HepG2 (cell line): ENCODE data around the gene SLC6A9. TPM values are rescaled to one million over a fixed set of nuclear protein-coding genes. Genes with fewer than 3 reads are reported as not detected.

Experiments used
- ATAC-seq: fragments of 200-7000 bp; cut with Tn5 transposase; 3 replicates; pipeline ENCODE4 v1.9.1; 2020; ENCODE audit warnings: mild to moderate bottlenecking, moderate library complexity
- BruUV-seq: library from RNA; stranded (reverse); fragments of 400-500 nt; replicated peaks from 2 replicates; lab custom pipeline; 2021; lab: Mats Ljungman, UMichigan
- CTCF ChIA-PET: fragments of 300-600 bp; formaldehyde crosslinking; extraction: SDS; loops from one replicate; lab custom pipeline; 2021; ENCODE audit warnings: low total read pairs, inconsistent platforms, low intra/inter-chr PET ratio; lab: Yijun Ruan, JAX
- POLR2A ChIA-PET: fragments of 350-600 bp; sonication (Branson Sonifier 250); formaldehyde crosslinking; loops from one replicate; lab custom pipeline; 2020; ENCODE audit warnings: antibody characterized with exemption, inconsistent platforms; lab: Yijun Ruan, JAX
- DNase-seq: peaks from one replicate; pipeline ENCODE4 v3.0.0-alpha.2; 2015; ENCODE audit warnings: low spot score
- FAIRE-seq: peaks from 3 replicates; lab custom pipeline; 2011; peaks lifted over from hg19 to GRCh38; lab: Jason Lieb, UNC
- H2AFZ ChIP-seq: one replicate; pipeline ENCODE4 v1.6.1; 2011; ENCODE audit warnings: low read length, inconsistent platforms
- H3K27ac ChIP-seq: fragments of 300-600 bp; 3 replicates; pipeline ENCODE4 v1.8.0; 2011; ENCODE audit warnings: mixed run types, mild to moderate bottlenecking, mixed read lengths, low read length, inconsistent platforms; ENCODE audit not compliant: insufficient read depth; ENCODE audit errors: extremely low read length
- H3K27me3 ChIP-seq, 2 experiments: fragments of 200-600 bp in 1 of 2; 2 replicates in 1 of 2; 3 replicates in 1 of 2; pipeline versions ENCODE4 v1.6.0 to v1.8.0; 2011; ENCODE audit warnings: low read length in 2 of 2, mild to moderate bottlenecking in 2 of 2, moderate library complexity in 2 of 2, inconsistent platforms in 1 of 2; ENCODE audit not compliant: insufficient read depth in 2 of 2, control insufficient read depth in 1 of 2
- H3K36me3 ChIP-seq, 2 experiments: fragments of 200-600 bp in 1 of 2; replicated peaks in 1 of 2; 2 replicates in 1 of 2; 3 replicates in 1 of 2; pipeline versions ENCODE4 v1.5.1 to v1.8.0; 2011; ENCODE audit warnings: low read length in 2 of 2, inconsistent platforms in 1 of 2; ENCODE audit not compliant: insufficient read depth in 2 of 2, control insufficient read depth in 1 of 2
- H3K4me1 ChIP-seq: 2 replicates; pipeline ENCODE4 v1.5.1; 2012; ENCODE audit warnings: low read length, inconsistent platforms; ENCODE audit not compliant: insufficient read depth
- H3K4me2 ChIP-seq: 2 replicates; pipeline ENCODE4 v1.6.0; 2011; ENCODE audit warnings: low read depth, low read length, inconsistent platforms
- H3K4me3 ChIP-seq, 3 experiments: fragments of 200-600 bp in 1 of 3; sonication (generic), shearing (Covaris generic) in 1 of 3; replicated peaks in 1 of 3; 2 replicates each; pipeline ENCODE4 v1.5.1; 2011 to 2016; ENCODE audit warnings: low read length in 3 of 3, inconsistent platforms in 2 of 3, low read depth in 2 of 3, mild to moderate bottlenecking in 2 of 3, control low read depth in 1 of 3, mixed read lengths in 1 of 3; ENCODE audit not compliant: insufficient read depth in 1 of 3
- H3K79me2 ChIP-seq: one replicate; pipeline ENCODE4 v1.6.1; 2011; ENCODE audit warnings: low read length, inconsistent platforms; ENCODE audit not compliant: insufficient read depth
- H3K9ac ChIP-seq: 2 replicates; pipeline ENCODE4 v1.6.0; 2011; ENCODE audit warnings: mild to moderate bottlenecking, low read depth, low read length, inconsistent platforms; ENCODE audit not compliant: insufficient read depth
- H3K9me3 ChIP-seq: 2 replicates; pipeline ENCODE4 v1.5.1; 2012; ENCODE audit warnings: mild to moderate bottlenecking, low read length
- H4K20me1 ChIP-seq: 2 replicates; pipeline ENCODE4 v1.6.0; 2011; ENCODE audit warnings: inconsistent platforms, mild to moderate bottlenecking, low read length, moderate library complexity; ENCODE audit not compliant: insufficient read depth
- CEBPB ChIP-seq: IDR thresholded peaks from 2 replicates; pipeline ENCODE4 v1.6.1; 2011; ENCODE audit warnings: low read depth, low read length, improper control_type of control experiment, borderline replicate concordance
- MEF2D ChIP-seq: sonication (generic); formaldehyde crosslinking; IDR thresholded peaks from 2 replicates; pipeline ENCODE4 v1.5.1; 2020; ENCODE audit warnings: mild to moderate bottlenecking, missing genetic modification reagents
- RFXANK ChIP-seq: IDR thresholded peaks from 2 replicates; pipeline ENCODE4 v1.6.1; 2016
- ZBTB33 ChIP-seq: sonication (generic); formaldehyde crosslinking; IDR thresholded peaks from 2 replicates; pipeline ENCODE4 v1.4.0; 2020; ENCODE audit warnings: missing genetic modification reagents
- ZNF33A ChIP-seq: sonication (generic); formaldehyde crosslinking; IDR thresholded peaks from 2 replicates; pipeline ENCODE4 v1.5.1; 2020; ENCODE audit warnings: missing genetic modification reagents, mild to moderate bottlenecking, moderate library complexity, borderline replicate concordance
- ZNF598 ChIP-seq: sonication (generic); formaldehyde crosslinking; IDR thresholded peaks from 2 replicates; pipeline ENCODE4 v1.5.1; 2020; ENCODE audit warnings: mild to moderate bottlenecking, missing genetic modification reagents, borderline replicate concordance
- ZNF720 ChIP-seq: sonication (generic); formaldehyde crosslinking; IDR thresholded peaks from 2 replicates; pipeline ENCODE4 v1.4.0; 2020; ENCODE audit warnings: missing genetic modification reagents
- WGBS: methylation state at CpG from one replicate; pipeline ENCODE4 v1.1.6; 2017; ENCODE audit warnings: low lambda C conversion rate; 5-methylcytosine and 5-hydroxymethylcytosine counted together
- in situ Hi-C: cut with HindIII; loops from 2 replicates; pipeline ENCODE4 v1.10.0; 2017; ENCODE audit warnings: low pct_unique_long_range_greater_than_20kb; ENCODE audit not compliant: extremely low pct_ligation_motif_present
- intact Hi-C: fragments of 100-400 bp; cut with micrococcal nuclease; formaldehyde crosslinking; loops from one replicate; pipeline ENCODE4 v1.10.0; 2022; ENCODE audit not compliant: unreplicated experiment
- polyA plus RNA-seq, 8 experiments: library from polyadenylated mRNA; depleted of rRNA in 3 of 8; stranded (reverse) in 7 of 8; unstranded in 1 of 8; fragments of >200 nt; fragmentation: Illumina TruSeq in 4 of 8; extraction: Trizol in 4 of 8; gene quantifications; 2 replicates each; pipeline versions ENCODE4 v1.2.1 to v1.2.3, GENCODE V29; 2011 to 2016; ENCODE audit warnings: low read depth in 4 of 8, missing spikeins in 1 of 8, mixed read lengths in 1 of 8; ENCODE audit not compliant: insufficient read depth in 1 of 8
- total RNA-seq, 5 experiments: library from RNA; depleted of rRNA; stranded (reverse); fragments of >200 nt; fragmentation: Illumina TruSeq; extraction: Trizol; gene quantifications; 2 replicates each; pipeline ENCODE4 v1.2.3, GENCODE V29; 2016; ENCODE audit warnings: low read depth in 1 of 5

SLC6A9 gene
- total and polyA plus RNA-seq, 2 of the 13 experiments (the other 11 are each of a cell fraction or from before 2014, with no cell fraction given) = 8.5 to 9.9 TPM

- TF ChIP-seq ZNF598 (CRISPR knock-in tag) (no peak), ZNF33A (CRISPR knock-in tag) (no peak)
- TF ChIP-seq, all 625 proteins: peak for 0
- Histone ChIP-seq H3K79me2 (peaks cover 30% of the 10 kb centered on the region), H3K4me3 (no peak overlapping the region), H3K27me3 (no peaks in the 10 kb centered on the region), H2AFZ (no peak overlapping the region), H3K4me1 (peaks cover 73% of the 10 kb centered on the region), H3K36me3 (peaks cover 17 to 38% of the 10 kb centered on the region in 2 experiments; a peak in 4 of 5 replicates), H3K27ac (no peak overlapping the region), H3K4me2 (0 out of 2 replicates have a peak overlapping the region, but pooled peaks have one; percentile 3), H4K20me1 (no peaks in the 10 kb centered on the region), H3K9ac (no peak overlapping the region), H3K9me3 (no peaks in the 10 kb centered on the region)
- no peak for FAIRE-seq
- BruUV-seq = no TSS peak
- ATAC-seq = no peak
- 91% methylated on average over 12 of the region's 12 CpGs for WGBS
- intact Hi-C loops (no loop called here), in situ Hi-C loops (no loop called here)
- no peak for DNase-seq
- CTCF ChIA-PET = no interaction called here
- POLR2A ChIA-PET = interaction anchor here (1.0 kb wide), 1 partner anchor 13 kb away, joined by 3 read pairs; the partner anchor contains the start of gene DPH2
Observed at GRCh38 chr1:43983253-43983899, 47.9 kb downstream of the SLC6A9 start.

- in situ Hi-C loops (no loop called here), intact Hi-C loops (no loop called here)
- H2AFZ ChIP-seq = no peak overlapping the region
- no peaks in the 10 kb centered on the region for H3K9me3 ChIP-seq
- H3K36me3 ChIP-seq = peaks cover 17 to 38% of the 10 kb centered on the region in 2 experiments; a peak in 4 of 5 replicates
- FAIRE-seq (no peak), ATAC-seq (no peak)
- H3K79me2 ChIP-seq = peaks cover 30% of the 10 kb centered on the region
- 93% methylated on average over 15 of the region's 15 CpGs for WGBS
- H3K27me3 ChIP-seq = no peaks in the 10 kb centered on the region
- no peak overlapping the region for H3K4me3 ChIP-seq
- ChIA-PET CTCF (no interaction called here), POLR2A (interaction anchor here (1.0 kb wide), 1 partner anchor 13 kb away, joined by 3 read pairs; the partner anchor contains the start of gene DPH2)
- no peak overlapping the region for H3K27ac ChIP-seq
- H3K9ac ChIP-seq = no peak overlapping the region
- no peaks in the 10 kb centered on the region for H4K20me1 ChIP-seq
- TF ChIP-seq ZNF720 (CRISPR knock-in tag) (no peak), CEBPB (peak; percentile 21; the same call in 1 of the 2 replicates), ZBTB33 (CRISPR knock-in tag) (peak; percentile 42; the same call in 1 of the 2 replicates), MEF2D (CRISPR knock-in tag) (no peak), RFXANK (CRISPR knock-in tag) (no peak)
- TF ChIP-seq, all 625 proteins: peak for 2
- peaks cover 73% of the 10 kb centered on the region for H3K4me1 ChIP-seq
- no peak overlapping the region for H3K4me2 ChIP-seq
- BruUV-seq = no TSS peak
- DNase-seq = no peak
Observed at GRCh38 chr1:43982808-43983207, 48.5 kb downstream of the SLC6A9 start.
